Progenitor cell of endocrine pancreas (in vitro differentiated cells): ENCODE data around the gene EPHB3. TPM values are rescaled to one million over a fixed set of nuclear protein-coding genes. Genes with fewer than 3 reads are reported as not detected.

ENCODE experiments used
- DNase-seq: peaks from one replicate; pipeline ENCODE4 v3.0.0; 2021; ENCODE audit warnings: low spot score; ENCODE audit not compliant: unreplicated experiment
- H3K27ac Mint-ChIP-seq: 2 replicates; pipeline ENCODE4 v1.8.0; 2021; ENCODE audit warnings: mild to moderate bottlenecking, moderate library complexity, mixed read lengths
- H3K27me3 Mint-ChIP-seq: 2 replicates; pipeline ENCODE4 v1.8.0; 2021; ENCODE audit warnings: mixed read lengths
- H3K36me3 Mint-ChIP-seq: 2 replicates; pipeline ENCODE4 v1.8.0; 2022; ENCODE audit warnings: mixed read lengths; ENCODE audit not compliant: insufficient read depth
- H3K4me1 Mint-ChIP-seq: 2 replicates; pipeline ENCODE4 v1.8.0; 2021; ENCODE audit warnings: low read depth, mixed read lengths
- H3K4me3 Mint-ChIP-seq: 2 replicates; pipeline ENCODE4 v1.8.0; 2021; ENCODE audit warnings: low read depth, mild to moderate bottlenecking, moderate library complexity, mixed read lengths
- H3K9me3 Mint-ChIP-seq: 2 replicates; pipeline ENCODE4 v1.8.0; 2021; ENCODE audit warnings: low read depth, mixed read lengths
- total RNA-seq: library from RNA; stranded (reverse); gene quantifications from 2 replicates; pipeline ENCODE4 v1.2.1, GENCODE V29; 2021
- TF ChIP-seq, protein P1 (sequence below): fragments of 200-600 bp; sonication (generic); IDR thresholded peaks from one replicate; pipeline ENCODE4 v1.5.0; 2021; ENCODE audit warnings: antibody characterized with exemption, mild to moderate bottlenecking; ENCODE audit not compliant: unreplicated experiment

Gene EPHB3
- total RNA-seq, 1 donor from 2014 or later: 11.7 TPM

DNA sequence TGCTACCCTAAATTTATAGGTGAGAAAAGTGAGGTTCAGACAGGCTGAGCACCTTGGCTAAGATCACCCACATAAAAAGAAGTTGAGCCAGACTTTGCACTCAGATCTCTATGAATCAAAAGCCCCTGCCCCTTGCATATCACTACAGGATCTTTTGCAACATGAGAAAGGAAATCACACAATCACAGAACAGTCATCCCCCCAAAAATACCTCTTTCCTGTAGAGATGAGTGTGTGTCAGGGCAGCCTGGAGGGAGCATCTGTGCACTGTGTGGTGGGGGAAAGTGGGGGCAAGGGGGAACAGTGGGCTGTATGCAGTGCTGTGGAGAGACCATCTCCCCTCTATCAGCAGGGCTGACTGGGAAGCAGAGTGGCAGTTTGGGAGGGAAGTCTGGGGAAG lies 46.6 kb downstream of the EPHB3 start:
- Mint-ChIP-seq H3K27ac (no peak overlapping the region), H3K27me3 (peaks cover 86% of the 10 kb centered on the region), H3K4me3 (no peak overlapping the region), H3K9me3 (no peaks in the 10 kb centered on the region), H3K4me1 (peaks cover 11% of the 10 kb centered on the region), H3K36me3 (no peaks in the 10 kb centered on the region)
- TF ChIP-seq, protein P1, sequence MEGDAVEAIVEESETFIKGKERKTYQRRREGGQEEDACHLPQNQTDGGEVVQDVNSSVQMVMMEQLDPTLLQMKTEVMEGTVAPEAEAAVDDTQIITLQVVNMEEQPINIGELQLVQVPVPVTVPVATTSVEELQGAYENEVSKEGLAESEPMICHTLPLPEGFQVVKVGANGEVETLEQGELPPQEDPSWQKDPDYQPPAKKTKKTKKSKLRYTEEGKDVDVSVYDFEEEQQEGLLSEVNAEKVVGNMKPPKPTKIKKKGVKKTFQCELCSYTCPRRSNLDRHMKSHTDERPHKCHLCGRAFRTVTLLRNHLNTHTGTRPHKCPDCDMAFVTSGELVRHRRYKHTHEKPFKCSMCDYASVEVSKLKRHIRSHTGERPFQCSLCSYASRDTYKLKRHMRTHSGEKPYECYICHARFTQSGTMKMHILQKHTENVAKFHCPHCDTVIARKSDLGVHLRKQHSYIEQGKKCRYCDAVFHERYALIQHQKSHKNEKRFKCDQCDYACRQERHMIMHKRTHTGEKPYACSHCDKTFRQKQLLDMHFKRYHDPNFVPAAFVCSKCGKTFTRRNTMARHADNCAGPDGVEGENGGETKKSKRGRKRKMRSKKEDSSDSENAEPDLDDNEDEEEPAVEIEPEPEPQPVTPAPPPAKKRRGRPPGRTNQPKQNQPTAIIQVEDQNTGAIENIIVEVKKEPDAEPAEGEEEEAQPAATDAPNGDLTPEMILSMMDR: no peak
- no peak for DNase-seq

DNA sequence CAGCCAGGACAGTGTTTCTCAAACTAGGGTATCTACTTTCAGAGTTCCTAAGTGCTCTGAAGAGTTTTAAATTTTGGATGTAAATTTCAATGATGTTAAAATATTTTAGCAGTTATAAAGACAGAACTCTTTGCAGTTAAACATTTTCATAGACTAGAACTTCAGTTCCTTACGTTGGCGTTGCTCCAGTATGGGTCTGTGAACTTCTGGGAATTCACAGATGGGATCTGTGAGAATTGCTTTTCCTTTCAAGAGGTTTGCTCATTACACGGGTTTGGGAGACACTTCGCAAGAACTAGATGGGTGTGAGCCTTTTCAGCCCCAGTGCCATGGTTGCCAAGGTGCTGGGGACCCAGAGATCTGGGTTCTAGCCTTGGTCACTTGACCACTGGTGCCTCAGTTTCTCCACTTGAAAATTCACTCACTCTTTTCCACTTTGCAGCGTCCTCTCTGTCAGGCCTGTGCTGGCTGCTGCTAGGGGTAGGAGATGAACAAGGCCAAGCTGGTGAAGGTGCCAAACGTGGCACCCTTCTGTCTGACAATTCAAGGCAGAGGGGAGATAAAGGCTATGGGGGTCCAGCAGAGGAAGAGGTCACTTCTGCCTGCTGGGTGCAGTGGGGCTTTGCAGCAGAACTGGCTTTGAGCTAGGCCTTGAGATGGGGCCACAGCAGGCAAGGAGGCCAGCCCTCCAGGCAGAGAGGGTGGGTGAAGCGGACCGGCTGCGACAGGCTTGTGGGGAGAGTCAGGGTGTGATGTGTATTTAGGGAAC lies 48.1 kb downstream of the EPHB3 start:
- no peak overlapping the region for H3K4me3 Mint-ChIP-seq
- DNase-seq: no peak
- peaks cover 91% of the 10 kb centered on the region for H3K27me3 Mint-ChIP-seq
- no peak overlapping the region for H3K27ac Mint-ChIP-seq
- peaks cover 3% of the 10 kb centered on the region for H3K4me1 Mint-ChIP-seq
- H3K36me3 Mint-ChIP-seq: no peaks in the 10 kb centered on the region
- TF ChIP-seq, protein P1: no peak
- no peaks in the 10 kb centered on the region for H3K9me3 Mint-ChIP-seq

DNA sequence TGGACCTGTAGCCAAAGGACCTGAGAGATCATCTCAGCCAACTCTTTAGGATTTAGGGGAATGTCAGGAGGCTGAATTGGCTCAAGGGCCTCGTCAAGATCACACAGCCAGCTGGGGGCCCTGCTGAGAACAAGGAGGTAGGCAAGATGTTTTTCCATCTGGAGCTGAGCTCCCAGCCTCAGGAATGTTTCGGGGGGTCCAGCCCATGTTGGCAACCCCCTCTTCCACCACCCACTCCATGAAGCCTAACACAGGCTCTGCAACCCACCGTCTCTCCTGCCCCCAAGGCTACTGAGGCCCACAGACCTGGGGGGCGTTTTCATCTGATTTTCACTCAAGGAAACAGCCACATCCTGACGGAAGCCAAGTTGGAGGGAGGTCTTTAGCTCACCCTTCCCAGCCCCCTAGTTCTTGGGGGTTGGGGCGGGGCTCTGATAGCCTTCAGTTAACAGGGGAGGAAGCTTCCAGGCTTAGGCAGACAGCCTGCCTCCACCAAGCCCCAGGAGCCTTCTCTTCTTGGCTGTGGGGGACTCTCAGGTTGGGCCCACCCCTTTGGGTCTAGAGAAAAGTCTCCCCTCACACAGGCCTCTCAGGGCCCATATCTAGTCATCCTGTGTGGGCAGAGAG lies 48.8 kb downstream of the EPHB3 start:
- H3K4me3 Mint-ChIP-seq: no peak overlapping the region
- TF ChIP-seq, protein P1: no peak
- peaks cover 88% of the 10 kb centered on the region for H3K27me3 Mint-ChIP-seq
- no peaks in the 10 kb centered on the region for H3K9me3 Mint-ChIP-seq
- no peak overlapping the region for H3K27ac Mint-ChIP-seq
- no peak for DNase-seq
- no peaks in the 10 kb centered on the region for H3K36me3 Mint-ChIP-seq
- H3K4me1 Mint-ChIP-seq: no peaks in the 10 kb centered on the region

- Mint-ChIP-seq H3K4me3 (no peak overlapping the region), H3K27ac (no peak overlapping the region), H3K36me3 (no peaks in the 10 kb centered on the region), H3K27me3 (peaks cover 85% of the 10 kb centered on the region), H3K9me3 (no peaks in the 10 kb centered on the region), H3K4me1 (no peaks in the 10 kb centered on the region)
- TF ChIP-seq, protein P1: no peak
- no peak for DNase-seq
These were observed 50.2 kb downstream of the EPHB3 start for GRCh38 chr3:184611607-184612281.

DNA sequence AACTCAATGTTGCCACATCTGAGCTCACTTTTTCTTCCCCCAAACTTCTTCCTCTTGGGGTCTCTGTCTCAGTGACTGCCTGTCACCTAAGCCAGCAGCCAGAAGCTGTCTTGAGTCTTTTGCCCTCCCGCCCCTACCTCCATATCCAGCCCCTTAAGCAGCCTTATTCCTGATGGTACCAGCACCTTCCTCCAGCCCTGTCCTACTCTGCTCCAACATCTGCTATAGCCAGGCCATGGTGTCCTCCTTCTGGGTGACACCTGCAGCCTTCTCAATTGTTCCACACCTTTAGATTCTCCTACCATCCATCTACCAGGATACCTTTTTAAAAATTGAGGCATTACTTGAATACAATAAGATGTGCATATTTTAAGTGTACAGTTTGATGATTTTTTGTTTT lies 53.8 kb downstream of the EPHB3 start:
- TF ChIP-seq, protein P1: no peak
- H3K9me3 Mint-ChIP-seq: no peaks in the 10 kb centered on the region
- DNase-seq: no peak
- H3K4me3 Mint-ChIP-seq: no peak overlapping the region
- no peak overlapping the region for H3K27ac Mint-ChIP-seq
- no peaks in the 10 kb centered on the region for H3K36me3 Mint-ChIP-seq
- H3K4me1 Mint-ChIP-seq: peaks cover 2% of the 10 kb centered on the region
- H3K27me3 Mint-ChIP-seq: peaks cover 79% of the 10 kb centered on the region
